GM19328 (cell line): ENCODE data around the gene PRSS21.

Source experiments
- ATAC-seq: cut with Tn5 transposase; IDR thresholded peaks from one replicate; pipeline ENCODE4 v1.9.1; 2021; ENCODE audit warnings: mild to moderate bottlenecking, moderate library complexity; ENCODE audit not compliant: unreplicated experiment

PRSS21 gene

GRCh38 chr16:2860826-2861567, 44.0 kb downstream of the PRSS21 start:
- no peak for ATAC-seq

- ATAC-seq = no peak
Observed at GRCh38 chr16:2865651-2866050, 48.6 kb downstream of the PRSS21 start.

- no peak for ATAC-seq
Observed at GRCh38 chr16:2866431-2866830, 49.4 kb downstream of the PRSS21 start.

GRCh38 chr16:2867661-2867986, 50.6 kb downstream of the PRSS21 start:
- ATAC-seq = no peak

GRCh38 chr16:2867987-2868789, 51.2 kb downstream of the PRSS21 start:
- peak; percentile 82 for ATAC-seq
